ENCODE measurements around the gene GGN. TPM values are rescaled to one million over a fixed set of nuclear protein-coding genes. Genes with fewer than 3 reads are reported as not detected.

The GGN gene
- total and polyA plus RNA-seq, 2 of the 13 experiments (the other 11 are each of a cell fraction or from before 2014, with no cell fraction given): not detected

DNA sequence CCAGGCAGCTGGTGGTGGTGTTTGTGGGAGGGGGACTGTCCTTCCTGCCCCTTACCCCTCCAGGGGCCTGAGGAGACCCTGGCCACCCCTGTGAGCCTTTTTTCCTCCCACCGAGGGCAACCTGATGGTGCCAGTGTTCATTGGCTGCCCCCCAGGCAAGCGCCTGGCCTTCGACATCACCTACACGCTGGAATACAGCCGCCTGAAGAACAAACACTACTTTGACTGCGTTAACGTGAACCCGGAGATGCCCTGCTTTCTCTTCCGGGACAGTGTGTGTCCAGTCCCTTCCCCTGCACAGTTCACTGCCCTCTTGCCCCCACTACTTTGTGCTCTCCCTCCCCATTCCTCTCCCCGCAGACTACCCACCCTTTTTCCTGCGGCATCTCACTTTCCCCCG lies 20.8 kb downstream of the GGN start (continued):
- TF ChIP-seq, protein P1, sequence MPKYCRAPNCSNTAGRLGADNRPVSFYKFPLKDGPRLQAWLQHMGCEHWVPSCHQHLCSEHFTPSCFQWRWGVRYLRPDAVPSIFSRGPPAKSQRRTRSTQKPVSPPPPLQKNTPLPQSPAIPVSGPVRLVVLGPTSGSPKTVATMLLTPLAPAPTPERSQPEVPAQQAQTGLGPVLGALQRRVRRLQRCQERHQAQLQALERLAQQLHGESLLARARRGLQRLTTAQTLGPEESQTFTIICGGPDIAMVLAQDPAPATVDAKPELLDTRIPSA (CRISPR knock-in tag; IDR thresholded peaks at IDR 0.05; ENCODE audit: borderline replicate concordance): no peak
- TF ChIP-seq CEBPB (IDR thresholded peaks at IDR 0.05; ENCODE audit: borderline replicate concordance, low read depth, low read length): no peak
- TF ChIP-seq ZNF501 (CRISPR knock-in tag; IDR thresholded peaks at IDR 0.05): 0 out of 2 replicates have a peak, but pooled peaks have one; percentile 21
- TF ChIP-seq KAT8 (CRISPR knock-in tag; IDR thresholded peaks at IDR 0.05): peak; percentile 65; the same call in 1 of the 2 replicates
- peak; percentile 81 for TF ChIP-seq GABPB1 (CRISPR knock-in tag; IDR thresholded peaks at IDR 0.05)
- TF ChIP-seq ZNF251 (CRISPR knock-in tag; IDR thresholded peaks at IDR 0.05): no peak
- TF ChIP-seq HOXA3 (CRISPR knock-in tag; IDR thresholded peaks at IDR 0.05): 0 out of 2 replicates have a peak, but pooled peaks have one; percentile 17
- TF ChIP-seq ZBTB38 (CRISPR knock-in tag; IDR thresholded peaks at IDR 0.05): 0 out of 2 replicates have a peak, but pooled peaks have one; percentile 21
- 0 out of 2 replicates have a peak, but pooled peaks have one; percentile 26 for TF ChIP-seq ZFX (CRISPR knock-in tag; IDR thresholded peaks at IDR 0.05; ENCODE audit: low read depth)
- no peak for TF ChIP-seq SP1 (IDR thresholded peaks at IDR 0.05)
- TF ChIP-seq SP1 (CRISPR knock-in tag; IDR thresholded peaks at IDR 0.05): no peak
- TF ChIP-seq, protein P2, sequence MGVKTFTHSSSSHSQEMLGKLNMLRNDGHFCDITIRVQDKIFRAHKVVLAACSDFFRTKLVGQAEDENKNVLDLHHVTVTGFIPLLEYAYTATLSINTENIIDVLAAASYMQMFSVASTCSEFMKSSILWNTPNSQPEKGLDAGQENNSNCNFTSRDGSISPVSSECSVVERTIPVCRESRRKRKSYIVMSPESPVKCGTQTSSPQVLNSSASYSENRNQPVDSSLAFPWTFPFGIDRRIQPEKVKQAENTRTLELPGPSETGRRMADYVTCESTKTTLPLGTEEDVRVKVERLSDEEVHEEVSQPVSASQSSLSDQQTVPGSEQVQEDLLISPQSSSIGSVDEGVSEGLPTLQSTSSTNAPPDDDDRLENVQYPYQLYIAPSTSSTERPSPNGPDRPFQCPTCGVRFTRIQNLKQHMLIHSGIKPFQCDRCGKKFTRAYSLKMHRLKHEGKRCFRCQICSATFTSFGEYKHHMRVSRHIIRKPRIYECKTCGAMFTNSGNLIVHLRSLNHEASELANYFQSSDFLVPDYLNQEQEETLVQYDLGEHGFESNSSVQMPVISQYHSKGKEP (CRISPR knock-in tag; IDR thresholded peaks at IDR 0.05): no peak
